GM12878 (cell line): ENCODE results near the gene MAVS. TPM values are rescaled to one million over a fixed set of nuclear protein-coding genes. Genes with fewer than 3 reads are reported as not detected.

ENCODE experiments used
- FOXK2 ChIP-seq: fragments of 450-650 bp; IDR thresholded peaks from 2 replicates; pipeline ENCODE4 v1.6.1; 2017; ENCODE audit warnings: mild to moderate bottlenecking, moderate library complexity
- RUNX3 ChIP-seq: IDR thresholded peaks from 2 replicates; pipeline ENCODE4 v1.6.1; 2012; ENCODE audit warnings: low read length, inconsistent platforms
- TBL1XR1 ChIP-seq: IDR thresholded peaks from 2 replicates; pipeline ENCODE4 v1.6.1; 2012; ENCODE audit warnings: low read depth, low read length, improper control_type of control experiment
- polyA plus RNA-seq, 11 experiments: library from polyadenylated mRNA; depleted of rRNA in 4 of 11; unstranded in 6 of 11; stranded (reverse) in 5 of 11; fragments of >200 nt; fragmentation: Nextera tagmentation in 4 of 11; fragmentation: Illumina TruSeq in 1 of 11; extraction: Ambion mirVana in 4 of 11; extraction: Trizol in 1 of 11; gene quantifications; 1 replicate in 1 of 11; 2 replicates in 10 of 11; pipeline versions ENCODE4 v1.2.1 to v1.2.3, GENCODE V29; 2011 to 2016; ENCODE audit warnings: inconsistent platforms in 2 of 11, missing spikeins in 2 of 11, low read depth in 1 of 11
- total RNA-seq, 4 experiments: library from RNA; depleted of rRNA in 3 of 4; stranded (reverse); fragments of >200 nt in 3 of 4; fragmentation: Illumina TruSeq in 1 of 4; extraction: Trizol in 1 of 4; gene quantifications; 2 replicates each; pipeline versions ENCODE4 v1.2.1 to v1.2.3, GENCODE V29; 2013 to 2021
- TF ChIP-seq, protein P1 (sequence below): fragments of 450-650 bp; formaldehyde crosslinking; IDR thresholded peaks from 2 replicates; pipeline ENCODE4 v1.5.0; 2022; ENCODE audit warnings: mild to moderate bottlenecking, missing genetic modification characterization
- TF ChIP-seq, protein P2 (sequence below): fragments of 450-650 bp; formaldehyde crosslinking; IDR thresholded peaks from 2 replicates; pipeline ENCODE4 v1.4.0; 2020; ENCODE audit warnings: mild to moderate bottlenecking, moderate library complexity

MAVS gene
- total and polyA plus RNA-seq, 10 of the 15 experiments (the other 5 are each of a cell fraction or from before 2014, with no cell fraction given): 1.6 to 25.2 (median 12.6) TPM

DNA sequence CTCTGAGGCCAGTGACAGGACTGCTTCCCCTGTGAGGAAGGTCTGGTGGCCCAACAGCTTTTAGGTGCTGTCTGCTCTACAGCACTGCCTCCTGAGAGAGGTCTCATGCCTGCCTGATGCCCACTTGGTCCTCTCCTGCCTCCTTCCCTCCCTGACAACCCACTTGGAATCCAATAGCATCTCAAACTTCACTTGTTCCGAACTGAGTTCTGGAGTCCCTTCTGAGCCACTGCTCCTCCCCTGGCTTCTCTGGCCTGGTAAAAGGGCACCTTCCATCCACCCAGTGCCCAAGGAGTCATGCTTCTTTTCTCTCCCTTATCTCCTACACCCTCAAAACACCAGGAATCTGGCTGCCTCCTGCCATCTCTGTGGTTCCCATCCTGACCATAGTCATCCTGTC, 1.9 kb downstream of the MAVS start (continued):
- TF ChIP-seq, protein P1, sequence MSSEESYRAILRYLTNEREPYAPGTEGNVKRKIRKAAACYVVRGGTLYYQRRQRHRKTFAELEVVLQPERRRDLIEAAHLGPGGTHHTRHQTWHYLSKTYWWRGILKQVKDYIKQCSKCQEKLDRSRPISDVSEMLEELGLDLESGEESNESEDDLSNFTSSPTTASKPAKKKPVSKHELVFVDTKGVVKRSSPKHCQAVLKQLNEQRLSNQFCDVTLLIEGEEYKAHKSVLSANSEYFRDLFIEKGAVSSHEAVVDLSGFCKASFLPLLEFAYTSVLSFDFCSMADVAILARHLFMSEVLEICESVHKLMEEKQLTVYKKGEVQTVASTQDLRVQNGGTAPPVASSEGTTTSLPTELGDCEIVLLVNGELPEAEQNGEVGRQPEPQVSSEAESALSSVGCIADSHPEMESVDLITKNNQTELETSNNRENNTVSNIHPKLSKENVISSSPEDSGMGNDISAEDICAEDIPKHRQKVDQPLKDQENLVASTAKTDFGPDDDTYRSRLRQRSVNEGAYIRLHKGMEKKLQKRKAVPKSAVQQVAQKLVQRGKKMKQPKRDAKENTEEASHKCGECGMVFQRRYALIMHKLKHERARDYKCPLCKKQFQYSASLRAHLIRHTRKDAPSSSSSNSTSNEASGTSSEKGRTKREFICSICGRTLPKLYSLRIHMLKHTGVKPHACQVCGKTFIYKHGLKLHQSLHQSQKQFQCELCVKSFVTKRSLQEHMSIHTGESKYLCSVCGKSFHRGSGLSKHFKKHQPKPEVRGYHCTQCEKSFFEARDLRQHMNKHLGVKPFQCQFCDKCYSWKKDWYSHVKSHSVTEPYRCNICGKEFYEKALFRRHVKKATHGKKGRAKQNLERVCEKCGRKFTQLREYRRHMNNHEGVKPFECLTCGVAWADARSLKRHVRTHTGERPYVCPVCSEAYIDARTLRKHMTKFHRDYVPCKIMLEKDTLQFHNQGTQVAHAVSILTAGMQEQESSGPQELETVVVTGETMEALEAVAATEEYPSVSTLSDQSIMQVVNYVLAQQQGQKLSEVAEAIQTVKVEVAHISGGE (CRISPR knock-in tag): no peak
- TF ChIP-seq, protein P2, sequence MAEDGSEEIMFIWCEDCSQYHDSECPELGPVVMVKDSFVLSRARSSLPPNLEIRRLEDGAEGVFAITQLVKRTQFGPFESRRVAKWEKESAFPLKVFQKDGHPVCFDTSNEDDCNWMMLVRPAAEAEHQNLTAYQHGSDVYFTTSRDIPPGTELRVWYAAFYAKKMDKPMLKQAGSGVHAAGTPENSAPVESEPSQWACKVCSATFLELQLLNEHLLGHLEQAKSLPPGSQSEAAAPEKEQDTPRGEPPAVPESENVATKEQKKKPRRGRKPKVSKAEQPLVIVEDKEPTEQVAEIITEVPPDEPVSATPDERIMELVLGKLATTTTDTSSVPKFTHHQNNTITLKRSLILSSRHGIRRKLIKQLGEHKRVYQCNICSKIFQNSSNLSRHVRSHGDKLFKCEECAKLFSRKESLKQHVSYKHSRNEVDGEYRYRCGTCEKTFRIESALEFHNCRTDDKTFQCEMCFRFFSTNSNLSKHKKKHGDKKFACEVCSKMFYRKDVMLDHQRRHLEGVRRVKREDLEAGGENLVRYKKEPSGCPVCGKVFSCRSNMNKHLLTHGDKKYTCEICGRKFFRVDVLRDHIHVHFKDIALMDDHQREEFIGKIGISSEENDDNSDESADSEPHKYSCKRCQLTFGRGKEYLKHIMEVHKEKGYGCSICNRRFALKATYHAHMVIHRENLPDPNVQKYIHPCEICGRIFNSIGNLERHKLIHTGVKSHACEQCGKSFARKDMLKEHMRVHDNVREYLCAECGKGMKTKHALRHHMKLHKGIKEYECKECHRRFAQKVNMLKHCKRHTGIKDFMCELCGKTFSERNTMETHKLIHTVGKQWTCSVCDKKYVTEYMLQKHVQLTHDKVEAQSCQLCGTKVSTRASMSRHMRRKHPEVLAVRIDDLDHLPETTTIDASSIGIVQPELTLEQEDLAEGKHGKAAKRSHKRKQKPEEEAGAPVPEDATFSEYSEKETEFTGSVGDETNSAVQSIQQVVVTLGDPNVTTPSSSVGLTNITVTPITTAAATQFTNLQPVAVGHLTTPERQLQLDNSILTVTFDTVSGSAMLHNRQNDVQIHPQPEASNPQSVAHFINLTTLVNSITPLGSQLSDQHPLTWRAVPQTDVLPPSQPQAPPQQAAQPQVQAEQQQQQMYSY (CRISPR knock-in tag): no peak
- TF ChIP-seq RUNX3: no peak
- no peak for TF ChIP-seq TBL1XR1
- no peak for TF ChIP-seq FOXK2
